ENCODE results near the gene BLCAP.
"Not testable (repeated sequence)": the region's sequence is repeated elsewhere in the genome, so short reads cannot be mapped to it uniquely, and the experiment has no call there.

The BLCAP gene

DNA sequence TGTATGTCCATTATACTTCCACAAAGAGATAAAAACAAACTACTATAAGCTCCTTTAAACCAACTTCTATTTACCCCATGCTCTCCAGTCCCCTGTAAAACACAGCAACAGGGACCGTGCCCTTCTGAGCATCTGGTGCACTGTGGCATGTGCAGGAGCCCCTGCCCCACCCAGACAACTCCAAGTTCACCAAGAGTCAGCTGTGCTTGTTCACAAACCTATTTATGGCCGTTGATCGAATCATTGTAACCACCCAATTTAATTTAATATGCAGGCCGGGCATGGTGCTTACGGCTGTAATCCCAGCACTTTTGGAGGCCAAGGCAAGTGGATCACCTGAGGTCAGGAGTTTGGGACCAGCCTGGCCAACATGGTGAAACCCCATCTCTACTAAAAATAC, 13.7 kb upstream of the BLCAP start:
- TF ChIP-seq, protein P1, sequence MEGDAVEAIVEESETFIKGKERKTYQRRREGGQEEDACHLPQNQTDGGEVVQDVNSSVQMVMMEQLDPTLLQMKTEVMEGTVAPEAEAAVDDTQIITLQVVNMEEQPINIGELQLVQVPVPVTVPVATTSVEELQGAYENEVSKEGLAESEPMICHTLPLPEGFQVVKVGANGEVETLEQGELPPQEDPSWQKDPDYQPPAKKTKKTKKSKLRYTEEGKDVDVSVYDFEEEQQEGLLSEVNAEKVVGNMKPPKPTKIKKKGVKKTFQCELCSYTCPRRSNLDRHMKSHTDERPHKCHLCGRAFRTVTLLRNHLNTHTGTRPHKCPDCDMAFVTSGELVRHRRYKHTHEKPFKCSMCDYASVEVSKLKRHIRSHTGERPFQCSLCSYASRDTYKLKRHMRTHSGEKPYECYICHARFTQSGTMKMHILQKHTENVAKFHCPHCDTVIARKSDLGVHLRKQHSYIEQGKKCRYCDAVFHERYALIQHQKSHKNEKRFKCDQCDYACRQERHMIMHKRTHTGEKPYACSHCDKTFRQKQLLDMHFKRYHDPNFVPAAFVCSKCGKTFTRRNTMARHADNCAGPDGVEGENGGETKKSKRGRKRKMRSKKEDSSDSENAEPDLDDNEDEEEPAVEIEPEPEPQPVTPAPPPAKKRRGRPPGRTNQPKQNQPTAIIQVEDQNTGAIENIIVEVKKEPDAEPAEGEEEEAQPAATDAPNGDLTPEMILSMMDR (IDR thresholded peaks at IDR 0.05; ENCODE audit: extremely low read depth, missing control alignments), result no peak
- DNase-seq (ENCODE audit: low spot score), result no peak

GRCh38 chr20:37540838-37541237, 13.2 kb upstream of the BLCAP start:
- not testable (repeated sequence) for DNase-seq (ENCODE audit: low spot score)

GRCh38 chr20:37540001-37540400, 12.3 kb upstream of the BLCAP start:
- TF ChIP-seq, protein P1 (IDR thresholded peaks at IDR 0.05; ENCODE audit: extremely low read depth, missing control alignments), result no peak
- no peak for DNase-seq (ENCODE audit: low spot score)

GRCh38 chr20:37539424-37539823, 11.7 kb upstream of the BLCAP start:
- TF ChIP-seq, protein P1 (IDR thresholded peaks at IDR 0.05; ENCODE audit: extremely low read depth, missing control alignments), result no peak
- no peak for DNase-seq (ENCODE audit: low spot score)

DNA sequence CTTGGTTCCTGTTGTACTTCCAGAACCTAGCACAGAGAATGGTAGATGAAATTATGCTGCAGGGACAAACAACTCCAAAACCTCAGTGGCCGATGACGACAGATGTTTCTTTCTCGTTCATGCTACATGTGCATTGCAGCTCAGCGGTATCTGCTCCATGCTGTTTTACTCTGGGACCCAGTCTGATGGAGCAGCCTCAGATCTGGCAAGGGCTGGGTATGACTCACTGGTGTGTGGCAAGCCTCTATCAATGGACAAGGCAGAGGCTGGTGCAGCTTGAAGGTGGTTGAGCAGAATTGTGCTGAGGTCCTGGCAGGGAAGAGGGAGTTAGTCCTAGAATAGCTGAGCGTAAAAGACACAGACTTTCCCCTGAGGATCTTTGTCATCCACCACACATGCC, 10.3 kb upstream of the BLCAP start:
- DNase-seq (ENCODE audit: low spot score), result no peak
- TF ChIP-seq, protein P1 (IDR thresholded peaks at IDR 0.05; ENCODE audit: extremely low read depth, missing control alignments), result no peak

GRCh38 chr20:37537505-37537904, 9.8 kb upstream of the BLCAP start:
- no peak for DNase-seq (ENCODE audit: low spot score)
- TF ChIP-seq, protein P1 (IDR thresholded peaks at IDR 0.05; ENCODE audit: extremely low read depth, missing control alignments), result no peak

- no peak for DNase-seq (ENCODE audit: low spot score)
- TF ChIP-seq, protein P1 (IDR thresholded peaks at IDR 0.05; ENCODE audit: extremely low read depth, missing control alignments), result no peak
These were observed 7.9 kb upstream of the BLCAP start for GRCh38 chr20:37535443-37536132.

Measured in GM20000 (cell line).